ENCODE results near the gene SLC2A13.

GRCh38 chr12:39892146-39892545, 213.7 kb downstream of the SLC2A13 start:
- no peak for TF ChIP-seq POLR2A (IDR thresholded peaks at IDR 0.05)
- no peak for TF ChIP-seq CTCF (IDR thresholded peaks at IDR 0.05)
- TF ChIP-seq POLR2AphosphoS5 (IDR thresholded peaks at IDR 0.05), result no peak
- no peak for TF ChIP-seq EP300 (IDR thresholded peaks at IDR 0.05)

Data from upper lobe of left lung (tissue), 4 donors.